Large intestine (tissue), 3 donors: Measurements from ENCODE around the gene SCG3. TPM values are rescaled to one million over a fixed set of nuclear protein-coding genes. Genes with fewer than 3 reads are reported as not detected.
"Not testable (repeated sequence)": the region's sequence is repeated elsewhere in the genome, so short reads cannot be mapped to it uniquely, and the experiment has no call there.

Experiments used
- DNase-seq, 2 donors: peaks; one replicate each; pipeline versions ENCODE4 v3.0.0 to v3.0.0-alpha.2; 2013
- H3K27ac ChIP-seq: one replicate; pipeline ENCODE4 v1.5.1; 2013; ENCODE audit warnings: low read length
- H3K27me3 ChIP-seq: 2 replicates; pipeline ENCODE4 v1.6.1; 2013; ENCODE audit warnings: low read length; ENCODE audit not compliant: control insufficient read depth, insufficient read depth
- H3K36me3 ChIP-seq: 2 replicates; pipeline ENCODE4 v1.6.1; 2013; ENCODE audit warnings: low read length; ENCODE audit not compliant: control insufficient read depth, insufficient read depth
- H3K4me1 ChIP-seq: one replicate; pipeline ENCODE4 v1.6.1; 2013; ENCODE audit warnings: low read length; ENCODE audit not compliant: control insufficient read depth, insufficient read depth
- H3K4me3 ChIP-seq: one replicate; pipeline ENCODE4 v1.5.1; 2013; ENCODE audit warnings: low read length
- H3K9me3 ChIP-seq: one replicate; pipeline ENCODE4 v1.6.1; 2013; ENCODE audit warnings: mild to moderate bottlenecking, low read depth, low read length, moderate library complexity; ENCODE audit not compliant: control insufficient read depth
- WGBS: methylation state at CpG from one replicate; pipeline ENCODE4 v1.1.5; 2013; ENCODE audit warnings: low lambda C conversion rate; ENCODE audit not compliant: insufficient coverage; 5-methylcytosine and 5-hydroxymethylcytosine counted together
- polyA plus RNA-seq: library from polyadenylated mRNA; unstranded; fragments of 120-200 nt; gene quantifications from one replicate; pipeline ENCODE4 v1.2.1, GENCODE V29; 2013

The SCG3 gene
- polyA plus RNA-seq, 1 donor = 10.0 TPM

GRCh38 chr15:51655401-51656057 lies 25.8 kb upstream of the SCG3 start:
- not testable (repeated sequence) for H3K9me3 ChIP-seq, H3K27me3 ChIP-seq, H3K36me3 ChIP-seq, H3K4me1 ChIP-seq, DNase-seq, H3K4me3 ChIP-seq, H3K27ac ChIP-seq
- WGBS = 100% methylated on average over 4 of the region's 24 CpGs

DNA sequence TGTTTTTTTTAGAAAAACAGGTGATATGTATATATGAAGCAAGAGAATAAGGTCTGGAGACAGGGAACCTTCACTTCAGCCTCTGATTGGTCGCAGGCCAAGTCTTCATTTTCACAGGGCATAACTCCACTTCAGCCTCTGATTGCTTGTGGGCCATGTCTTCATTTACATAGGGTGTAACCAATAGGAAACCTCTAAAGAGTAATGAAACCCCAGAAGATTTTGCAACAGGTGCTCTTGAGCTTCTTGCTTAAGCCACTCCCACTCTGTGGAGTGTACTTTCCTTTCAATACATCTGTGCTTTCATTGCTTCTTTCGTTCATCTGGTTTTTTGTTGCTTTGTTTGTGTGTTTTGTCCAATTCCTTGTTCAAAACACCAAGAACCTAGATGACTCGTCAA lies 22.6 kb upstream of the SCG3 start:
- Histone ChIP-seq H3K9me3 (no peaks in the 10 kb centered on the region), H3K27ac (no peak overlapping the region), H3K4me1 (no peaks in the 10 kb centered on the region), H3K27me3 (no peaks in the 10 kb centered on the region), H3K4me3 (no peak overlapping the region), H3K36me3 (no peaks in the 10 kb centered on the region)
- WGBS = no CpG with 5 or more reads among the region's 3 CpGs
- no peak for DNase-seq

DNA sequence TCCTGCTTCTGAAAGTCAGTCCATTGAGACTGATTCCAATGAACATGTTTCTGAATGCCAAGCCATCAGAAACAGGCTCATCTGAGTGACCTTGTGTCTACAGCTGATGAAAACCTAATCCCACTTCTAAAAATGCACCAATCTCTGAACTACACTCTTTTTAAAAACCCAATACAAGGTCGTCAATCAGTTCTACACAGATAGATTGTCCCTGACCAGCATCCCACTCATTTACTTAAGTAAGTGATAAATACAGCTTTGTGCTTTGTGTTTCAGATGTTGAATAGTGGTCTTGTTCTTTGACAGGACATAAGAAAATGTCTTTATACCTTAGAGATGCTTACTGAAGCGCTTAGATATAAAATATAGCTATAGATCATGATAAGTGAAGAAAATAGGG lies 20.2 kb upstream of the SCG3 start:
- H3K27me3 ChIP-seq = no peaks in the 10 kb centered on the region
- H3K36me3 ChIP-seq = no peaks in the 10 kb centered on the region
- no peaks in the 10 kb centered on the region for H3K9me3 ChIP-seq
- H3K4me1 ChIP-seq = no peaks in the 10 kb centered on the region
- WGBS = 100% methylated on average over 1 of the region's 2 CpGs
- no peak overlapping the region for H3K4me3 ChIP-seq
- no peak overlapping the region for H3K27ac ChIP-seq
- DNase-seq = no peak

DNA sequence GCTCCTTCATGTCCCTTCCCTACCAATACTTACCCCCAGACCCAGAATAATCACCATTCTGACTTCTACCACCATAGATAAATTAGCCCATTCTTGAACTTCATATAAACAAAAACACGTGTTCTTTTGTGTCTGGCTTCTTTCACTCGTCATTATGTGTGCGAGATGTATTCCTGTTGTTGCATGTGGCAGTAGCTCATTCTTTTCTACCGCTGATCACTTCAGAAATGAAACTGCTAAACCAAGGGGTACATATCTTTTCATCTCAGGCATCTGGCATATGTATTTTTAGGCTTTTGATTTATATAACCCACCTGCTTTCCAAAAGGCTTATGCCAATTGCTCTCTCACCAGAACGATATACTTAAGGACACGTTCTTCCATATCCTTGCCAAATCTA lies 13.8 kb upstream of the SCG3 start:
- WGBS = no CpG with 5 or more reads among the region's 6 CpGs
- Histone ChIP-seq H3K36me3 (no peaks in the 10 kb centered on the region), H3K9me3 (no peaks in the 10 kb centered on the region), H3K4me3 (no peak overlapping the region), H3K27ac (no peak overlapping the region), H3K27me3 (peaks cover 20% of the 10 kb centered on the region), H3K4me1 (no peaks in the 10 kb centered on the region)
- no peak for DNase-seq

DNA sequence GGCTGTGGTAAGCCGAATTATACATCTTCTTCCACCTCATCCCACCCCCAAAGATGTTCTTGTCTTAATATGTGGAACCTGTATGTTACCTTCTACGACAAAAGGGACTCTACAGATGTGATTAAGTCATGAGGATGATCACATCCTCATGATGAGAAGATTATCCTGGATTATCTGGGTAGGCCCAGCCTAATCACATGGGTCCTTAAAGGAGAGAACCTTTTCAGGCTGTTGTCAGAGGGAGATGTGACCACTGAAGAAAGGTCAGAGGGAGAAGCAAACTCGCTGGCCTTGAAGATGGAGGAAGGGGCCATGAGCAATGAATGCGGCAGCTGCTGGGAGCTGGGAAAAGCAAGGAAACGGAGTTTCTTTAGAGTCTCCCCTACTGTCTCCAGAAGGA lies 12.9 kb upstream of the SCG3 start:
- Histone ChIP-seq H3K27me3 (peaks cover 20% of the 10 kb centered on the region), H3K27ac (no peak overlapping the region), H3K4me1 (no peaks in the 10 kb centered on the region), H3K9me3 (no peaks in the 10 kb centered on the region), H3K36me3 (no peaks in the 10 kb centered on the region), H3K4me3 (no peak overlapping the region)
- 92% methylated on average over 2 of the region's 5 CpGs for WGBS
- no peak for DNase-seq

DNA sequence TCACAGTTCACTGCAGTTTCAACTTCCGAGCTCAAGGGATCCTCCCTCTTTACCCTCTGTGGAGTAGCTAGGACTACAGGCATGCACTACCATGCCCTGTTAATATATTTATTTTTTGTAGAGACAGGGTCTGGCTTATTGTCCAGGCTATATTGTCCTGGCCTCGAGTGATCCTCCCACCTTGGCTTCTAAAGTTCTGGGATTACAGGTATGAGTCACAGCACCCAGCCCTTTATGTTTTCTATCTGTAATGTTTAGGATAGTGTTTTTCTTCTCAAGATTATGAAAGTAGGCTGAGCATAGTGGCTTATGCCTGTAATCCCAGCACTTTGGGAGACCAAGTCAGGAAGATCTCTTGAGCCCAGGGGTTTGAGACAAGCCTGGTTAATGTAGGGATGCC lies 11.9 kb upstream of the SCG3 start:
- DNase-seq = no peak

DNA sequence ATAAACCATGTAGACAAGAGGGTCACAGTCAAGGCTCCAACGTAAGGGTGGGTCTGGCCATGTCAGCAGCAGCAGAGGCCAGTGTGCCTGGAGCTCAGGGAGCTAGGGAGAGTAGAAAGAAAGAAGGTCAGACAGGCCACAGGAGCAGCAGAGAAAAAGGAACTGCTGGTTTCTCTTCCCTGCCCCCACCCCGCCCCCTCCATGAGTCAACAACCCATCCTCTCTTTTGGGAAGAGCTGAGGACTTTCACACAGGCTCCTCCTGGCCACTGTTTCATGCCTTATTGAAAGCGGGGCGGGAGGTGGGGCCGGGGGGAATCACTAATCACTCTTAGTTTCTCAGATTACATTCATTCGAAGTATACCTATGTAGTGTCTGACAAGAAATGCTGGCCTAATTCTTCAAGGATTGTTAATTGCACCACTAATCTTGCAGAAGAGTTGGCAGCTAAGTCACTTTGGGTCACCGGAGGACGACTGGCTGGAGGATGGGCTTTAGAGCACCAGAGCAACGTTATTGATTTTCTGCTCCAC lies 9.1 kb upstream of the SCG3 start:
- H3K9me3 ChIP-seq = no peaks in the 10 kb centered on the region
- H3K27ac ChIP-seq = no peak overlapping the region
- 20% methylated on average over 1 of the region's 9 CpGs for WGBS
- DNase-seq = no peak
- H3K4me3 ChIP-seq = no peak overlapping the region
- no peaks in the 10 kb centered on the region for H3K36me3 ChIP-seq
- no peaks in the 10 kb centered on the region for H3K4me1 ChIP-seq
- H3K27me3 ChIP-seq = peaks cover 18% of the 10 kb centered on the region

More for the DNA sequence above, 11.9 kb upstream of the SCG3 start:
- no peak overlapping the region for H3K27ac ChIP-seq
- no peaks in the 10 kb centered on the region for H3K4me1 ChIP-seq
- no peaks in the 10 kb centered on the region for H3K36me3 ChIP-seq
- H3K4me3 ChIP-seq = no peak overlapping the region
- peaks cover 20% of the 10 kb centered on the region for H3K27me3 ChIP-seq
- no peaks in the 10 kb centered on the region for H3K9me3 ChIP-seq
- no CpG with 5 or more reads among the region's 2 CpGs for WGBS

- Histone ChIP-seq H3K9me3 (no peaks in the 10 kb centered on the region), H3K36me3 (no peaks in the 10 kb centered on the region), H3K4me3 (no peak overlapping the region), H3K4me1 (no peaks in the 10 kb centered on the region), H3K27ac (no peak overlapping the region), H3K27me3 (peaks cover 20% of the 10 kb centered on the region)
- no peak for DNase-seq
- no CpG with 5 or more reads among the region's 2 CpGs for WGBS
Observed at GRCh38 chr15:51672913-51673857, 8.1 kb upstream of the SCG3 start.

- Histone ChIP-seq H3K4me1 (no peaks in the 10 kb centered on the region), H3K9me3 (no peaks in the 10 kb centered on the region), H3K27me3 (peaks cover 15% of the 10 kb centered on the region), H3K27ac (no peak overlapping the region), H3K36me3 (no peaks in the 10 kb centered on the region), H3K4me3 (no peak overlapping the region)
- no CpG with 5 or more reads among the region's 1 CpG for WGBS
- DNase-seq = no peak
Observed at GRCh38 chr15:51675234-51675633, 6.1 kb upstream of the SCG3 start.

GRCh38 chr15:51677021-51677420 lies 4.3 kb upstream of the SCG3 start:
- peaks cover 6% of the 10 kb centered on the region for H3K4me1 ChIP-seq
- H3K4me3 ChIP-seq = no peak overlapping the region
- no CpG with 5 or more reads among the region's 1 CpG for WGBS
- H3K27me3 ChIP-seq = peaks cover 9% of the 10 kb centered on the region
- no peaks in the 10 kb centered on the region for H3K9me3 ChIP-seq
- no peak for DNase-seq
- no peak overlapping the region for H3K27ac ChIP-seq
- no peaks in the 10 kb centered on the region for H3K36me3 ChIP-seq
